Measurements from ENCODE around the gene HYCC2.

The HYCC2 gene

GRCh38 chr2:201114350-201114749 is 42.9 kb upstream of the HYCC2 start:
- no peaks in the 10 kb centered on the region for H3K9me2 ChIP-seq (replicated peaks; ENCODE audit: low read depth, low read length)
- no peaks in the 10 kb centered on the region for H3K36me3 ChIP-seq (ENCODE audit: insufficient read depth, low read length)
- no peaks in the 10 kb centered on the region for H3K9me3 ChIP-seq (ENCODE audit: insufficient read depth, low read depth, low read length)
- H2AFZ ChIP-seq (ENCODE audit: low read length) = no peak overlapping the region
- H4K20me1 ChIP-seq (ENCODE audit: insufficient read depth, low read length, poor library complexity, severe bottlenecking) = peaks cover 3% of the 10 kb centered on the region
- peaks cover 21% of the 10 kb centered on the region for H3K4me1 ChIP-seq (ENCODE audit: insufficient read depth, low read length, poor library complexity, severe bottlenecking)
- TF ChIP-seq EZH2phosphoT487 (IDR thresholded peaks at IDR 0.05; ENCODE audit: borderline replicate concordance) (no peak), CTCF (conservative IDR thresholded peaks at IDR 0.05; ENCODE audit: low read length) (no peak)
- H3K9ac ChIP-seq (ENCODE audit: low read depth, low read length, poor library complexity, severe bottlenecking) = peak overlapping the region; percentile 50
- H3F3A ChIP-seq (ENCODE audit: low read depth) = peaks cover 18% of the 10 kb centered on the region
- peak overlapping the region; percentile 90 for H3K4me2 ChIP-seq (ENCODE audit: low read depth, low read length, poor library complexity, severe bottlenecking)
- no peaks in the 10 kb centered on the region for H3K27me3 ChIP-seq (ENCODE audit: insufficient read depth, low read length, poor library complexity, severe bottlenecking)
- H3K4me3 ChIP-seq (ENCODE audit: low read length, poor library complexity, severe bottlenecking) = peak overlapping the region; percentile 86
- H3K79me2 ChIP-seq (ENCODE audit: insufficient read depth, low read length) = peaks cover 24% of the 10 kb centered on the region

- Histone ChIP-seq H3K9me2 (replicated peaks; ENCODE audit: low read depth, low read length) (no peaks in the 10 kb centered on the region), H4K20me1 (ENCODE audit: insufficient read depth, low read length, poor library complexity, severe bottlenecking) (no peaks in the 10 kb centered on the region), H3K36me3 (ENCODE audit: insufficient read depth, low read length) (no peaks in the 10 kb centered on the region), H2AFZ (ENCODE audit: low read length) (no peak overlapping the region), H3K9me3 (ENCODE audit: insufficient read depth, low read depth, low read length) (no peaks in the 10 kb centered on the region), H3K4me1 (ENCODE audit: insufficient read depth, low read length, poor library complexity, severe bottlenecking) (peaks cover 13% of the 10 kb centered on the region), H3K79me2 (ENCODE audit: insufficient read depth, low read length) (peaks cover 15% of the 10 kb centered on the region; the same call in 1 of the 2 replicates), H3F3A (ENCODE audit: low read depth) (peaks cover 6% of the 10 kb centered on the region; the same call in 1 of the 2 replicates), H3K9ac (ENCODE audit: low read depth, low read length, poor library complexity, severe bottlenecking) (no peak overlapping the region), H3K27me3 (ENCODE audit: insufficient read depth, low read length, poor library complexity, severe bottlenecking) (no peaks in the 10 kb centered on the region), H3K4me2 (ENCODE audit: low read depth, low read length, poor library complexity, severe bottlenecking) (no peak overlapping the region), H3K4me3 (ENCODE audit: low read length, poor library complexity, severe bottlenecking) (no peak overlapping the region)
- TF ChIP-seq EZH2phosphoT487 (IDR thresholded peaks at IDR 0.05; ENCODE audit: borderline replicate concordance) (no peak), CTCF (conservative IDR thresholded peaks at IDR 0.05; ENCODE audit: low read length) (no peak)
Observed at GRCh38 chr2:201111096-201111495, 39.6 kb upstream of the HYCC2 start.

GRCh38 chr2:201110615-201111014 is 39.1 kb upstream of the HYCC2 start:
- Histone ChIP-seq H3K36me3 (ENCODE audit: insufficient read depth, low read length) (no peaks in the 10 kb centered on the region), H3K27me3 (ENCODE audit: insufficient read depth, low read length, poor library complexity, severe bottlenecking) (no peaks in the 10 kb centered on the region), H3K9me2 (replicated peaks; ENCODE audit: low read depth, low read length) (no peaks in the 10 kb centered on the region), H3K9me3 (ENCODE audit: insufficient read depth, low read depth, low read length) (no peaks in the 10 kb centered on the region), H3F3A (ENCODE audit: low read depth) (peaks cover 3% of the 10 kb centered on the region; the same call in 1 of the 2 replicates), H4K20me1 (ENCODE audit: insufficient read depth, low read length, poor library complexity, severe bottlenecking) (no peaks in the 10 kb centered on the region), H3K9ac (ENCODE audit: low read depth, low read length, poor library complexity, severe bottlenecking) (no peak overlapping the region), H3K4me1 (ENCODE audit: insufficient read depth, low read length, poor library complexity, severe bottlenecking) (peaks cover 13% of the 10 kb centered on the region), H3K4me2 (ENCODE audit: low read depth, low read length, poor library complexity, severe bottlenecking) (no peak overlapping the region), H2AFZ (ENCODE audit: low read length) (no peak overlapping the region), H3K79me2 (ENCODE audit: insufficient read depth, low read length) (peaks cover 14% of the 10 kb centered on the region; the same call in 1 of the 2 replicates), H3K4me3 (ENCODE audit: low read length, poor library complexity, severe bottlenecking) (no peak overlapping the region)
- TF ChIP-seq EZH2phosphoT487 (IDR thresholded peaks at IDR 0.05; ENCODE audit: borderline replicate concordance) (no peak), CTCF (conservative IDR thresholded peaks at IDR 0.05; ENCODE audit: low read length) (no peak)

All from Loucy (cell line).